ENCODE results near the gene TCTA.

GRCh38 chr3:49377483-49377882 is 34.7 kb upstream of the TCTA start:
- no peak for TF ChIP-seq CTCF (IDR thresholded peaks at IDR 0.05)
- TF ChIP-seq REST (IDR thresholded peaks at IDR 0.05; ENCODE audit: insufficient read depth in 1 of 2, low read depth in 2 of 2, low read length in 1 of 2), result no peak
- no peak for TF ChIP-seq TCF7L2 (IDR thresholded peaks at IDR 0.05; ENCODE audit: low read depth, low read length)
